H1 (cell line): ENCODE measurements around the gene COL6A5.

ENCODE experiments used
- CTCF ChIP-seq, 3 experiments: IDR thresholded peaks; 1 replicate in 2 of 3; 2 replicates in 1 of 3; pipeline versions ENCODE4 v1.5.1 to v1.6.1; 2011; ENCODE audit warnings: low read length in 3 of 3, mild to moderate bottlenecking in 3 of 3, inconsistent platforms in 2 of 3, low read depth in 1 of 3, moderate library complexity in 1 of 3; ENCODE audit not compliant: insufficient read depth in 1 of 3; ENCODE audit errors: control extremely low read depth in 1 of 3
- EP300 ChIP-seq, 2 experiments: IDR thresholded peaks; 1 replicate in 1 of 2; 2 replicates in 1 of 2; pipeline ENCODE4 v1.6.1; 2011 to 2012; ENCODE audit warnings: low read depth in 2 of 2, low read length in 2 of 2, mild to moderate bottlenecking in 2 of 2, borderline replicate concordance in 1 of 2, inconsistent platforms in 1 of 2, moderate library complexity in 1 of 2
- HDAC6 ChIP-seq: IDR thresholded peaks from one replicate; pipeline ENCODE4 v1.7.1; 2012; ENCODE audit warnings: low read depth, mild to moderate bottlenecking, inconsistent platforms, low read length, moderate library complexity
- MAX ChIP-seq: IDR thresholded peaks from 2 replicates; pipeline ENCODE4 v1.6.1; 2012; ENCODE audit warnings: inconsistent platforms
- POU5F1 ChIP-seq: IDR thresholded peaks from 2 replicates; pipeline ENCODE4 v1.6.1; 2011; ENCODE audit warnings: low read depth, mild to moderate bottlenecking, low read length, moderate library complexity
- SP2 ChIP-seq: IDR thresholded peaks from 2 replicates; pipeline ENCODE4 v1.6.1; 2012; ENCODE audit warnings: mild to moderate bottlenecking, low read length, inconsistent platforms
- TBP ChIP-seq: IDR thresholded peaks from 2 replicates; pipeline ENCODE4 v1.6.1; 2011; ENCODE audit warnings: low read depth, low read length, improper control_type of control experiment

- TF ChIP-seq CTCF (IDR thresholded peaks at IDR 0.05; ENCODE audit: control extremely low read depth in 1 of 3, insufficient read depth in 1 of 3, low read depth in 1 of 3, low read length in 3 of 3) (no peak), EP300 (IDR thresholded peaks at IDR 0.05; ENCODE audit: borderline replicate concordance in 1 of 2, low read depth in 2 of 2, low read length in 2 of 2) (no peak), POU5F1 (no peak), SP2 (no peak), TBP (no peak), MAX (no peak), HDAC6 (no peak)
These were observed 33.3 kb downstream of the COL6A5 start for GRCh38 chr3:130378677-130379191.
